OCI-LY3 (cell line): ENCODE measurements around the gene KCNG3.

Source experiments
- EZH2phosphoT487 ChIP-seq: fragments of 200-600 bp; shearing (Covaris generic); IDR thresholded peaks from 2 replicates; pipeline ENCODE4 v1.6.1; 2018; ENCODE audit warnings: antibody characterized with exemption, mixed run types, low read depth
- TF ChIP-seq, protein P1 (sequence below): fragments of 200-600, 300-600 bp; sonication (generic); IDR thresholded peaks from 2 replicates; pipeline ENCODE4 v1.5.1; 2014; ENCODE audit warnings: antibody characterized with exemption, low read length, low read depth

GRCh38 chr2:42410742-42411514 is 82.9 kb downstream of the KCNG3 start:
- TF ChIP-seq, protein P1, sequence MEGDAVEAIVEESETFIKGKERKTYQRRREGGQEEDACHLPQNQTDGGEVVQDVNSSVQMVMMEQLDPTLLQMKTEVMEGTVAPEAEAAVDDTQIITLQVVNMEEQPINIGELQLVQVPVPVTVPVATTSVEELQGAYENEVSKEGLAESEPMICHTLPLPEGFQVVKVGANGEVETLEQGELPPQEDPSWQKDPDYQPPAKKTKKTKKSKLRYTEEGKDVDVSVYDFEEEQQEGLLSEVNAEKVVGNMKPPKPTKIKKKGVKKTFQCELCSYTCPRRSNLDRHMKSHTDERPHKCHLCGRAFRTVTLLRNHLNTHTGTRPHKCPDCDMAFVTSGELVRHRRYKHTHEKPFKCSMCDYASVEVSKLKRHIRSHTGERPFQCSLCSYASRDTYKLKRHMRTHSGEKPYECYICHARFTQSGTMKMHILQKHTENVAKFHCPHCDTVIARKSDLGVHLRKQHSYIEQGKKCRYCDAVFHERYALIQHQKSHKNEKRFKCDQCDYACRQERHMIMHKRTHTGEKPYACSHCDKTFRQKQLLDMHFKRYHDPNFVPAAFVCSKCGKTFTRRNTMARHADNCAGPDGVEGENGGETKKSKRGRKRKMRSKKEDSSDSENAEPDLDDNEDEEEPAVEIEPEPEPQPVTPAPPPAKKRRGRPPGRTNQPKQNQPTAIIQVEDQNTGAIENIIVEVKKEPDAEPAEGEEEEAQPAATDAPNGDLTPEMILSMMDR, result no peak
- no peak for TF ChIP-seq EZH2phosphoT487
